Lung (tissue), 12 donors: ENCODE results near the gene MCM3AP. TPM values are rescaled to one million over a fixed set of nuclear protein-coding genes. Genes with fewer than 3 reads are reported as not detected.

Experiments
- ATAC-seq: fragments of 200-7000 bp; cut with Tn5 transposase; one replicate; pipeline ENCODE4 v1.9.1; 2020; ENCODE audit warnings: moderate number of reproducible peaks; ENCODE audit not compliant: insufficient read depth, low FRiP score
- DNase-seq, 3 donors: peaks; one replicate each; pipeline ENCODE4 v3.0.0-alpha.2; 2013 to 2017
- H3K27ac ChIP-seq, 2 donors: one replicate each; pipeline ENCODE4 v1.5.1; 2013; ENCODE audit warnings: mild to moderate bottlenecking in 2 of 2, moderate library complexity in 2 of 2, control low read depth in 1 of 2, inconsistent platforms in 1 of 2, low read depth in 1 of 2, low read length in 1 of 2
- H3K27me3 ChIP-seq, 3 donors: one replicate each; pipeline ENCODE4 v1.5.1; 2013; ENCODE audit warnings: low read length in 2 of 3; ENCODE audit not compliant: control insufficient read depth in 3 of 3, insufficient read depth in 3 of 3
- H3K36me3 ChIP-seq, 4 donors: one replicate each; pipeline ENCODE4 v1.5.1; 2013; ENCODE audit warnings: low read length in 4 of 4, mild to moderate bottlenecking in 1 of 4, moderate library complexity in 1 of 4; ENCODE audit not compliant: control insufficient read depth in 4 of 4, insufficient read depth in 4 of 4
- H3K4me1 ChIP-seq, 5 donors: one replicate each; pipeline ENCODE4 v1.5.1; 2013; ENCODE audit warnings: low read length in 5 of 5, mild to moderate bottlenecking in 2 of 5, moderate library complexity in 1 of 5; ENCODE audit not compliant: control insufficient read depth in 5 of 5, insufficient read depth in 5 of 5
- H3K4me3 ChIP-seq: one replicate; pipeline ENCODE4 v1.5.1; 2013; ENCODE audit warnings: mild to moderate bottlenecking, control low read depth, moderate library complexity
- H3K9ac ChIP-seq, 2 donors: one replicate each; pipeline ENCODE4 v1.5.1; 2013; ENCODE audit warnings: low read length in 2 of 2, control low read depth in 1 of 2; ENCODE audit not compliant: insufficient read depth in 1 of 2
- H3K9me3 ChIP-seq, 4 donors: one replicate each; pipeline ENCODE4 v1.5.1; 2013; ENCODE audit warnings: low read length in 3 of 4, mild to moderate bottlenecking in 1 of 4, moderate library complexity in 1 of 4; ENCODE audit not compliant: control insufficient read depth in 4 of 4, insufficient read depth in 3 of 4
- WGBS, 2 donors: extraction: QIAGEN DNeasy Blood & Tissue Kit; methylation state at CpG; one replicate each; pipeline ENCODE4 v1.1.7; 2013; 5-methylcytosine and 5-hydroxymethylcytosine counted together
- polyA plus RNA-seq, 2 donors: library from polyadenylated mRNA; stranded (reverse); fragments of 200-250 nt; gene quantifications; one replicate each; pipeline ENCODE4 v1.2.1, GENCODE V29; 2013
- total RNA-seq, 2 donors: library from RNA; depleted of rRNA in 1 of 2; stranded (reverse); fragments of >200 nt in 1 of 2; gene quantifications; one replicate each; pipeline ENCODE4 v1.2.1, GENCODE V29; 2014 to 2021
- TF ChIP-seq, protein P1 (sequence below): IDR thresholded peaks from 2 replicates; pipeline ENCODE4 v1.5.1; 2012; ENCODE audit warnings: mild to moderate bottlenecking; ENCODE audit errors: control extremely low read depth, extremely low read depth
- donor health status: control.
- donor health status: control.
- donor health status: Bipolar disorder and iron deficiency.
- donor health status: healthy.
- donor health status: DM: yes; HTN: yes; CAD: no.

MCM3AP gene
- total and polyA plus RNA-seq, 4 donors = 40.7 to 114 (median 78.7) TPM

DNA sequence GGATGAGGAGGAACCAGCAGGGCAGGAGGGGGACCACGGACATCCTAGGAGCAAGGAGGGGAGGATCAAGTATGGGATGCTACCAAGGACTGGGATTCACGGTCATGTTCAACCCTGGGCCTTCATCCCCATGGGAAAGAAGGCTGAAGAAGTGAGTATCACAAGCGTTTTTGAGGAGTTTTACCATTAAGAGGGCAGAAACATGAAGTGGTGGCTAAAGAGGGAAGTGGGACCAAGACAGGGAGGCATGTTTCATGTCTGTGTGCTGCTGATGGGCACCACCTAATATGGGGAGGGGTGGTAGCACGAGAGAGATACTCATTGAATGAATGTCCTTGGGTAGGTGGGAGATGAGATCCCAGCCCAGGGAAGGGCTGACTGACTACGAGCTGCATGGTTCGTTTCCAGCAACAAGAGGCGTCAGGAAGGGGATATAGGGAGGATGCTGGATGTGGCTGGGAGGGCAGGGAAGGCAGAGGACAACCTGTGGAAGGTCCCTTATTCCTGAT lies 45.5 kb downstream of the MCM3AP start:
- WGBS, 2 donors = 88 to 91% methylated on average over 7 of the region's 7 CpGs
- Histone ChIP-seq H3K4me1 (no peaks in the 10 kb centered on the region), H3K36me3 (peaks cover 32 to 54% (median 52%) of the 10 kb centered on the region in 4 donors), H3K9ac (no peak overlapping the region), H3K27me3 (no peaks in the 10 kb centered on the region), H3K27ac (no peak overlapping the region), H3K9me3 (no peaks in the 10 kb centered on the region), H3K4me3 (no peak overlapping the region)
- DNase-seq (no peak), ATAC-seq (no peak)
- TF ChIP-seq, protein P1, sequence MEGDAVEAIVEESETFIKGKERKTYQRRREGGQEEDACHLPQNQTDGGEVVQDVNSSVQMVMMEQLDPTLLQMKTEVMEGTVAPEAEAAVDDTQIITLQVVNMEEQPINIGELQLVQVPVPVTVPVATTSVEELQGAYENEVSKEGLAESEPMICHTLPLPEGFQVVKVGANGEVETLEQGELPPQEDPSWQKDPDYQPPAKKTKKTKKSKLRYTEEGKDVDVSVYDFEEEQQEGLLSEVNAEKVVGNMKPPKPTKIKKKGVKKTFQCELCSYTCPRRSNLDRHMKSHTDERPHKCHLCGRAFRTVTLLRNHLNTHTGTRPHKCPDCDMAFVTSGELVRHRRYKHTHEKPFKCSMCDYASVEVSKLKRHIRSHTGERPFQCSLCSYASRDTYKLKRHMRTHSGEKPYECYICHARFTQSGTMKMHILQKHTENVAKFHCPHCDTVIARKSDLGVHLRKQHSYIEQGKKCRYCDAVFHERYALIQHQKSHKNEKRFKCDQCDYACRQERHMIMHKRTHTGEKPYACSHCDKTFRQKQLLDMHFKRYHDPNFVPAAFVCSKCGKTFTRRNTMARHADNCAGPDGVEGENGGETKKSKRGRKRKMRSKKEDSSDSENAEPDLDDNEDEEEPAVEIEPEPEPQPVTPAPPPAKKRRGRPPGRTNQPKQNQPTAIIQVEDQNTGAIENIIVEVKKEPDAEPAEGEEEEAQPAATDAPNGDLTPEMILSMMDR = no peak

DNA sequence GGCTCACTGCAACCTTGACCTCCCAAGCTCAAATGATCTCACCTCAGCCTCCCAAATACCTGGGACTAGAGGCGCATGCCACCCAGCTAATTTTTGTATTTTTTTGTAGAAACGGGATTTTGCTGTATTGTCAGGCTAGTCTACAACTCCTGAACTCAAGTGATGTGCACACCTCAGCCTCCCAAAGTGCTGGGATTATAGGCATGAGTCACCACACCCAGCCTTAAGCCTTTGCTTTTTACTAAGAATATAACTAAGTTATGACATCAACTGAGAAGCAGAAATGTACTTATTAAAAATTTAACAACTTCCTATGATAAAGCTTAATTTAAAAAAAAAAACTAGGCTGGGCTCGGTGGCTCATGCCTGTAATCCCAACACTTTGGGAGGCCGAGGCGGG lies 47.9 kb downstream of the MCM3AP start:
- DNase-seq (no peak), ATAC-seq (no peak)
- H3K27ac ChIP-seq = no peak overlapping the region
- peaks cover 23 to 47% (median 41%) of the 10 kb centered on the region in 4 donors for H3K36me3 ChIP-seq
- H3K4me3 ChIP-seq = no peak overlapping the region
- no peaks in the 10 kb centered on the region for H3K27me3 ChIP-seq
- TF ChIP-seq, protein P1 = no peak
- no peaks in the 10 kb centered on the region for H3K9me3 ChIP-seq
- no peaks in the 10 kb centered on the region for H3K4me1 ChIP-seq
- 88 to 98% methylated on average over 4 to 5 of the region's 5 CpGs for WGBS, 2 donors
- no peak overlapping the region for H3K9ac ChIP-seq

DNA sequence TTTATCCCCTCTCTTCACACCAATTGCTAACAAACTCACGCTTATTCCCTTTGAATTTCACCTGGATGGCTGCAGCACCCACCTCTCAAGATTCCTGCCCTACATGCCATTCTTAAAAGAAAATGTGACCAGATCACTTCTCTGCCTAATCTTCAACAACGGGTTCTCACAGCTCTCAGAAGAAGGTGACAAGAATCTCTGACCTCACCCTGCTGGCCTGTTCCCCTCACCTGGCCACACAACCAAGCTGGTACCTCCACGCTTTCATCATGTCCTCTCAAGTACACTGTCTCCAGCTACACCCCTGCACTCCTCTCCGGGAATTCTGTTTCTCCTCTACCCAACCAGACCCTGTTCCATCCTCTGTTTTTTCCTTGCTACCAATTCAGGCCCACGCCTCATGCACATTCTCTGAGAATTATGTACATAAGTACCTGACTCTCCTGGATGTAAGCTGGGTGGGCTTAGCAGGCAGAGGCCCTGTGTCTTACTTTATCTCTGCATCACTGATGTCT lies 50.9 kb downstream of the MCM3AP start:
- Histone ChIP-seq H3K27ac (peak overlapping the region in 1 of 2 donors; percentile 40), H3K36me3 (peaks cover 20 to 33% (median 25%) of the 10 kb centered on the region in 4 donors), H3K4me1 (peaks cover 0 to 5% (median 0%) of the 10 kb centered on the region in 5 donors), H3K9ac (no peak overlapping the region), H3K9me3 (no peaks in the 10 kb centered on the region), H3K4me3 (no peak overlapping the region), H3K27me3 (no peaks in the 10 kb centered on the region)
- ATAC-seq = no peak
- no peak for DNase-seq
- 57 to 69% methylated on average over 5 of the region's 5 CpGs for WGBS, 2 donors
- TF ChIP-seq, protein P1 = no peak

DNA sequence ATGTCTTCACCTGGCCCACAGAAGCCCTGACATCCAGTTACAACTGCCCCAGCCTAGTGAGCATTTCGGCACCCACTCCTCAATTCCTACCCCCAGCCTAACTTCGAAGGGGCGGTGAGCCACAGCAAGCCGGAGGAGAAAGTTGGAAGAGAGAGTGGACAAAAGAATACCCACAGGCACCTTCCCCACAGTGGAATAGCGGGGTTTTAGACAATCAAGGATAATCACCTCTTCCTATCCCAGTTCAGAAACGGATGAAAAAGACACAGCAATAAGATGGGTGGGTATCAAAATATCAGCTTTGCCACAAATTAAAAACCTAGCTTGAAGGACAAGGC lies 55.5 kb downstream of the MCM3AP start:
- Histone ChIP-seq H3K27ac (peak overlapping the region in 1 of 2 donors; percentile 9), H3K9ac (no peak overlapping the region), H3K27me3 (no peaks in the 10 kb centered on the region), H3K9me3 (peaks cover 0 to 2% (median 0%) of the 10 kb centered on the region in 4 donors), H3K4me1 (peaks cover 0 to 21% (median 9%) of the 10 kb centered on the region in 5 donors), H3K4me3 (no peak overlapping the region), H3K36me3 (peaks cover 5 to 20% (median 10%) of the 10 kb centered on the region in 4 donors)
- no peak for ATAC-seq
- TF ChIP-seq, protein P1 = no peak
- WGBS, 2 donors = 88 to 96% methylated on average over 6 of the region's 6 CpGs
- DNase-seq = no peak
